ENCODE data around the gene FNIP1. TPM values are rescaled to one million over a fixed set of nuclear protein-coding genes. Genes with fewer than 3 reads are reported as not detected.

The FNIP1 gene
- total and polyA plus RNA-seq, 9 of the 15 experiments (the other 6 are each of a cell fraction or from before 2014, with no cell fraction given) = 5.0 to 32.8 (median 18.4) TPM

GRCh38 chr5:131635684-131636572 is 160.9 kb downstream of the FNIP1 start (continued):
- peak in 1 of 3 experiments; percentile 52; a peak in 1 of 6 replicates for TF ChIP-seq ZBTB11 (CRISPR knock-in tag; IDR thresholded peaks at IDR 0.05)
- peak; percentile 84 for TF ChIP-seq ATF3 (IDR thresholded peaks at IDR 0.05)
- TF ChIP-seq ATF3 (CRISPR knock-in tag; conservative IDR thresholded peaks at IDR 0.05) = peak; percentile 77; the same call in 1 of the 2 replicates
- no peak for TF ChIP-seq MAFG (tag; conservative IDR thresholded peaks at IDR 0.05)
- TF ChIP-seq HDAC1 (IDR thresholded peaks at IDR 0.05) = no peak
- TF ChIP-seq GTF2A2 (tag; IDR thresholded peaks at IDR 0.05) = 0 out of 2 replicates have a peak, but pooled peaks have one; percentile 57
- 0 out of 2 replicates have a peak, but pooled peaks have one; percentile 49 for TF ChIP-seq ZNF165 (CRISPR knock-in tag; IDR thresholded peaks at IDR 0.05; ENCODE audit: borderline replicate concordance)
- TF ChIP-seq GTF2E2 (tag; IDR thresholded peaks at IDR 0.05) = peak; percentile 57; the same call in 1 of the 2 replicates
- TF ChIP-seq ELF1 (tag; IDR thresholded peaks at IDR 0.05) = peak; percentile 72
- no peak for TF ChIP-seq TSHZ1 (CRISPR knock-in tag; IDR thresholded peaks at IDR 0.05)
- 0 out of 2 replicates have a peak, but pooled peaks have one; percentile 1 for TF ChIP-seq SMAD3 (CRISPR knock-in tag; conservative IDR thresholded peaks at IDR 0.05)
- TF ChIP-seq ZNF277 (CRISPR knock-in tag; IDR thresholded peaks at IDR 0.05; ENCODE audit: borderline replicate concordance) = no peak
- TF ChIP-seq ZHX1 (conservative IDR thresholded peaks at IDR 0.05; ENCODE audit: low read length) = no peak

Data from K562 (cell line).